K562 (cell line): ENCODE measurements around the gene RTP5. TPM values are rescaled to one million over a fixed set of nuclear protein-coding genes. Genes with fewer than 3 reads are reported as not detected.

Experiments
- ATAC-seq: fragments of 200-7000 bp; cut with Tn5 transposase; 3 replicates; pipeline ENCODE4 v1.9.1; 2020; ENCODE audit warnings: moderate library complexity
- BruUV-seq: library from RNA; stranded (reverse); fragments of 400-500 nt; replicated peaks from 2 replicates; lab custom pipeline; 2021; lab: Mats Ljungman, UMichigan
- CTCF ChIA-PET: fragments of 300-600 bp; formaldehyde crosslinking; extraction: SDS; loops from one replicate; lab custom pipeline; 2021; ENCODE audit warnings: low intra/inter-chr PET ratio; lab: Yijun Ruan, JAX
- POLR2A ChIA-PET: fragments of 300-600, 350-650 bp; sonication (Branson Sonifier 250); formaldehyde crosslinking; extraction: SDS; loops from one replicate; lab custom pipeline; 2021; ENCODE audit warnings: antibody characterized with exemption, inconsistent platforms; lab: Yijun Ruan, JAX
- DNase-seq, 4 experiments: peaks; one replicate each; pipeline versions ENCODE4 v3.0.0 to v3.0.0-alpha.2; 2011 to 2018; ENCODE audit warnings: low spot score in 3 of 4, mixed read lengths in 3 of 4; ENCODE audit errors: extremely low read depth in 1 of 4
- FAIRE-seq: peaks from 2 replicates; lab custom pipeline; 2011; peaks lifted over from hg19 to GRCh38; lab: Jason Lieb, UNC
- H2AFZ ChIP-seq: 2 replicates; pipeline ENCODE4 v1.6.0; 2011; ENCODE audit warnings: low read depth, low read length, control low read depth, inconsistent platforms
- H3K27ac ChIP-seq: fragments of 200-600 bp; 3 replicates; pipeline ENCODE4 v1.8.0; 2011; ENCODE audit warnings: low read depth, mild to moderate bottlenecking, control low read depth, inconsistent platforms, low read length, moderate library complexity, mixed read lengths; ENCODE audit errors: extremely low read depth
- H3K27me3 ChIP-seq, 2 experiments: fragments of 300-600 bp in 1 of 2; 2 replicates in 1 of 2; 3 replicates in 1 of 2; pipeline versions ENCODE4 v1.6.0 to v1.8.0; 2011; ENCODE audit warnings: inconsistent platforms in 2 of 2, low read length in 2 of 2, mild to moderate bottlenecking in 1 of 2, mixed read lengths in 1 of 2, moderate library complexity in 1 of 2; ENCODE audit not compliant: control insufficient read depth in 2 of 2, insufficient read depth in 2 of 2
- H3K36me3 ChIP-seq: fragments of 300-600 bp; 3 replicates; pipeline ENCODE4 v1.8.0; 2011; ENCODE audit warnings: mild to moderate bottlenecking, low read length, inconsistent platforms; ENCODE audit not compliant: control insufficient read depth, insufficient read depth
- H3K4me1 ChIP-seq, 2 experiments: fragments of 200-600 bp in 1 of 2; replicated peaks in 1 of 2; 2 replicates in 1 of 2; 3 replicates in 1 of 2; pipeline versions ENCODE4 v1.5.1 to v1.8.0; 2011; ENCODE audit warnings: inconsistent platforms in 2 of 2, low read length in 2 of 2, mild to moderate bottlenecking in 1 of 2, mixed read lengths in 1 of 2, moderate library complexity in 1 of 2; ENCODE audit not compliant: control insufficient read depth in 2 of 2, insufficient read depth in 2 of 2
- H3K4me2 ChIP-seq: 2 replicates; pipeline ENCODE4 v1.6.1; 2011; ENCODE audit warnings: low read length, control low read depth, inconsistent platforms, mixed read lengths; ENCODE audit not compliant: insufficient read depth
- H3K4me3 ChIP-seq: fragments of 200-600 bp; sonication (generic), shearing (Covaris generic); 2 replicates; pipeline ENCODE4 v1.5.1; 2016; ENCODE audit warnings: control low read depth, inconsistent platforms
- H3K79me2 ChIP-seq: fragments of 200-600 bp; 3 replicates; pipeline ENCODE4 v1.8.0; 2011; ENCODE audit warnings: low read length, inconsistent platforms; ENCODE audit not compliant: control insufficient read depth, insufficient read depth
- H3K9ac ChIP-seq, 2 experiments: 2 replicates each; pipeline versions ENCODE4 v1.6.0 to v1.6.1; 2011; ENCODE audit warnings: low read depth in 2 of 2, low read length in 2 of 2, control low read depth in 1 of 2, inconsistent platforms in 1 of 2, mild to moderate bottlenecking in 1 of 2, mixed read lengths in 1 of 2; ENCODE audit not compliant: insufficient read depth in 1 of 2
- H3K9me1 ChIP-seq: one replicate; pipeline ENCODE4 v1.6.0; 2011; ENCODE audit warnings: inconsistent platforms, mild to moderate bottlenecking, low read length, moderate library complexity; ENCODE audit not compliant: control insufficient read depth, insufficient read depth
- H3K9me3 ChIP-seq: replicated peaks from 2 replicates; pipeline ENCODE4 v1.5.1; 2011; ENCODE audit warnings: low read depth, low read length, inconsistent platforms; ENCODE audit not compliant: control insufficient read depth, insufficient read depth
- H4K20me1 ChIP-seq: replicated peaks from 2 replicates; pipeline ENCODE4 v1.6.1; 2011; ENCODE audit warnings: low read length, inconsistent platforms, mixed read lengths; ENCODE audit not compliant: control insufficient read depth, insufficient read depth
- KDM1A ChIP-seq, 2 experiments: fragments of 450-650 bp; IDR thresholded peaks; 2 replicates each; pipeline ENCODE4 v1.6.1; 2016; ENCODE audit warnings: mild to moderate bottlenecking in 2 of 2
- MAX ChIP-seq: sonication (generic); formaldehyde crosslinking; IDR thresholded peaks from 2 replicates; pipeline ENCODE4 v1.9.0; 2022; ENCODE audit warnings: mild to moderate bottlenecking, missing genetic modification reagents
- PHF20 ChIP-seq: fragments of 450-650 bp; IDR thresholded peaks from 2 replicates; pipeline ENCODE4 v1.6.1; 2018; ENCODE audit not compliant: partially characterized antibody
- PRDM10 ChIP-seq: fragments of 450-650 bp; IDR thresholded peaks from 2 replicates; pipeline ENCODE4 v1.6.1; 2018; ENCODE audit not compliant: partially characterized antibody
- RBM15 ChIP-seq: fragments of 200-400 bp; formaldehyde crosslinking; IDR thresholded peaks from 2 replicates; pipeline ENCODE4 v1.6.1; 2018; ENCODE audit warnings: mild to moderate bottlenecking, low read length, moderate library complexity; ENCODE audit not compliant: insufficient read depth
- XRCC4 ChIP-seq: IDR thresholded peaks from one replicate; pipeline ENCODE4 v1.6.1; 2011; ENCODE audit not compliant: insufficient read depth, insufficient read length; ENCODE audit errors: extremely low read depth
- WGBS: fragments of 100-300 bp; shearing (Covaris generic); methylation state at CpG from one replicate; pipeline ENCODE4 v1.1.6; 2016; ENCODE audit warnings: low coverage, mixed read lengths; ENCODE audit not compliant: insufficient coverage; ENCODE audit errors: missing lambda C conversion rate; 5-methylcytosine and 5-hydroxymethylcytosine counted together
- in situ Hi-C: fragments of 300-500 bp; cut with MboI; formaldehyde crosslinking; loops from 4 replicates; pipeline ENCODE4 v1.15.0; 2018; ENCODE audit warnings: inconsistent platforms, mixed read lengths
- intact Hi-C: fragments of 100-400 bp; cut with micrococcal nuclease; formaldehyde crosslinking; loops from 2 replicates; pipeline ENCODE4 v1.14.2; 2022
- polyA plus RNA-seq, 8 experiments: library from polyadenylated mRNA; depleted of rRNA in 4 of 8; stranded (reverse) in 5 of 8; unstranded in 3 of 8; fragments of >200 nt; fragmentation: Nextera tagmentation in 2 of 8; fragmentation: Illumina TruSeq in 1 of 8; extraction: Ambion mirVana in 2 of 8; extraction: Trizol in 1 of 8; gene quantifications; 2 replicates each; pipeline versions ENCODE4 v1.2.1 to v1.2.3, GENCODE V29; 2011 to 2014; ENCODE audit warnings: inconsistent platforms in 1 of 8, missing spikeins in 1 of 8
- total RNA-seq, 7 experiments: library from RNA; depleted of rRNA in 6 of 7; stranded (reverse); fragments of >200 nt in 6 of 7; fragmentation: Illumina TruSeq in 2 of 7; extraction: Trizol in 2 of 7; gene quantifications; 2 replicates each; pipeline versions ENCODE4 v1.2.1 to v1.2.3, GENCODE V29; 2011 to 2021; ENCODE audit warnings: low replicate concordance in 1 of 7
- TF ChIP-seq, protein P1 (sequence below): fragments of 250-450 bp; sonication (Bioruptor Pico); IDR thresholded peaks from 2 replicates; pipeline ENCODE4 v1.4.0; 2020
- TF ChIP-seq, protein P2 (sequence below): fragments of 250-450 bp; sonication (Bioruptor Pico); IDR thresholded peaks from 2 replicates; pipeline ENCODE4 v1.8.0; 2021; ENCODE audit warnings: borderline replicate concordance, mild to moderate bottlenecking, moderate library complexity; ENCODE audit not compliant: poor library complexity, severe bottlenecking

The RTP5 gene
- total and polyA plus RNA-seq, 9 of the 15 experiments (the other 6 are each of a cell fraction or from before 2014, with no cell fraction given) = not detected

DNA sequence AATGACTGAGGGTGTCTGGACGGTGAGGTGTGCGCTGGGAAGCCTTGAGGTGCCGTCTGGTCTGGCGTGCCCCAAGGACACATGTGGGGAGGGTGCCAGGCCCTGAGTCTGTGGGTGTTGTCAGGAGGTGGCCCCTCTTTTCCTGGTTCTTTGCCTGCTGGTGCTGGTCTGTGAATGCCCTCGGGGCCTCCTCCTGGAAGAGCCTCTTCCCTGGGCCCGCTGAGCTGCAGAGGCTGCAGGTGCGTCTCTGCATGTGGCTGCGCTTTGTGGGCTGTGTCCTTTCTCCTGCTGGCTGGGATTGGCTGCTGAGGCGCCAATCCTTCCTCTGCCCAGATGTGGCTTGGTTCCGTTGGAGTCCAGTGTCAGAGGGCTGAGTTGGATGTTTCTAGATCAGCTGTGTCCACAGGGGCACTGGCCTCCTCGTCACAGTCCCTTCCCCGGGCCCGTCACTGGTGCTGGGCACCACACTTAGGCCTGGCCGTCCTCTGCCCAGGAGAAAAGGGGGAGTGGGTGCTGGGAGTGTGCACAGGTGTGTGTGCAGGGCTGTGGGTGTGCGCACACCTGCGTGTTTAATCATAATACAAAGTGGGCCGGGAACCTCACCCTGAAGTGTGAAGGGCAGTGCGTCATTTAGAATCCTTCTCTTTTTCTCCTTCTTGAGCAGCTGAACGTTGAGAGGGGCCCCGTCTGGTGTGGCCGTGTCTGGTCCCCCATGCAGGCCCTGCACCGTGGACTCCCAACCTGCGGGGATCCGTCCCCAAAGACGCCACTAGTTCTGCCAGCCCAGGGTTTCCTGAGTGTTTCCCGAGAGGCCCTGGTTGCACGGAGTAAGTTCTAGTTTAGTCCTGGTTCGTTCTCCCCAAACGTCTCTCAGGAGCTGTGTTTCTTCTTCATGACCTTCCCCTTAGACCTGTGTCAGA is 35.5 kb downstream of the RTP5 start (continued):
- no peak for TF ChIP-seq MAX (CRISPR knock-in tag)
- TF ChIP-seq, all 486 proteins: peak for 0

- H3K9ac ChIP-seq = no peak overlapping the region
- in situ Hi-C loops = no loop called here
- H3K4me1 ChIP-seq = peaks cover 0 to 18% of the 10 kb centered on the region in 2 experiments; a peak in 2 of 5 replicates
- no peak overlapping the region for H3K4me3 ChIP-seq
- ATAC-seq (no peak), DNase-seq (no peak), FAIRE-seq (no peak)
- 75% methylated on average over 9 of the region's 14 CpGs for WGBS
- ChIA-PET POLR2A (interaction anchor here (0.6 kb wide), 1 partner anchor 45 kb away, joined by 3 read pairs; no protein-coding TSS in a partner anchor), CTCF (no interaction called here)
- no peaks in the 10 kb centered on the region for H3K27me3 ChIP-seq
- no peaks in the 10 kb centered on the region for H4K20me1 ChIP-seq
- no peak overlapping the region for H3K4me2 ChIP-seq
- intact Hi-C loops = no loop called here
- BruUV-seq = no TSS peak
- TF ChIP-seq PRDM10 (no peak), XRCC4 (no peak), KDM1A (IDR thresholded peaks at IDR 0.05) (no peak), RBM15 (no peak), PHF20 (no peak)
- TF ChIP-seq, protein P1, sequence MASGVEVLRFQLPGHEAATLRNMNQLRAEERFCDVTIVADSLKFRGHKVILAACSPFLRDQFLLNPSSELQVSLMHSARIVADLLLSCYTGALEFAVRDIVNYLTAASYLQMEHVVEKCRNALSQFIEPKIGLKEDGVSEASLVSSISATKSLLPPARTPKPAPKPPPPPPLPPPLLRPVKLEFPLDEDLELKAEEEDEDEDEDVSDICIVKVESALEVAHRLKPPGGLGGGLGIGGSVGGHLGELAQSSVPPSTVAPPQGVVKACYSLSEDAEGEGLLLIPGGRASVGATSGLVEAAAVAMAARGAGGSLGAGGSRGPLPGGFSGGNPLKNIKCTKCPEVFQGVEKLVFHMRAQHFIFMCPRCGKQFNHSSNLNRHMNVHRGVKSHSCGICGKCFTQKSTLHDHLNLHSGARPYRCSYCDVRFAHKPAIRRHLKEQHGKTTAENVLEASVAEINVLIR (CRISPR knock-in tag) = no peak
- TF ChIP-seq, protein P2, sequence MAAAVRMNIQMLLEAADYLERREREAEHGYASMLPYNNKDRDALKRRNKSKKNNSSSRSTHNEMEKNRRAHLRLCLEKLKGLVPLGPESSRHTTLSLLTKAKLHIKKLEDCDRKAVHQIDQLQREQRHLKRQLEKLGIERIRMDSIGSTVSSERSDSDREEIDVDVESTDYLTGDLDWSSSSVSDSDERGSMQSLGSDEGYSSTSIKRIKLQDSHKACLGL (CRISPR knock-in tag) = no peak
- no peaks in the 10 kb centered on the region for H3K79me2 ChIP-seq
- no peaks in the 10 kb centered on the region for H3K9me1 ChIP-seq
- H3K36me3 ChIP-seq = no peaks in the 10 kb centered on the region
- H3K9me3 ChIP-seq = no peaks in the 10 kb centered on the region
- H3K27ac ChIP-seq = no peak overlapping the region
- no peak overlapping the region for H2AFZ ChIP-seq
These were observed 36.3 kb downstream of the RTP5 start for GRCh38 chr2:241905716-241906377.
